Measurements from ENCODE around the gene PPP1R14C. TPM values are rescaled to one million over a fixed set of nuclear protein-coding genes. Genes with fewer than 3 reads are reported as not detected.
A peak's percentile ranks its signal among the peaks of the same experiment; 100 is the strongest.

Gene PPP1R14C
- 1 to 10 TPM in 2 of 3 donors, not detected in 1; 3.3 to 5.6 TPM for total RNA-seq

- Histone ChIP-seq H3K4me3 (peak within 1 kb of the TSS; percentile 42 to 74 (median 58)), H3K36me3 (no peaks in the 10 kb centered on the region), H3K27me3 (peaks cover 0 to 49% of the 10 kb centered on the region in 2 donors), H3K4me1 (peaks cover 0 to 9% of the 10 kb centered on the region in 2 donors), H3K9me3 (no peaks in the 10 kb centered on the region), H3K27ac (peak within 1 kb of the TSS; percentile 64 to 69)
- DNase-seq (ENCODE audit: low spot score in 2 of 2): no peak
- TF ChIP-seq POLR2AphosphoS5 (IDR thresholded peaks at IDR 0.05) (peak in 1 of 3 donors; percentile 8), POLR2A (IDR thresholded peaks at IDR 0.05) (no peak)
- TF ChIP-seq, protein P1, sequence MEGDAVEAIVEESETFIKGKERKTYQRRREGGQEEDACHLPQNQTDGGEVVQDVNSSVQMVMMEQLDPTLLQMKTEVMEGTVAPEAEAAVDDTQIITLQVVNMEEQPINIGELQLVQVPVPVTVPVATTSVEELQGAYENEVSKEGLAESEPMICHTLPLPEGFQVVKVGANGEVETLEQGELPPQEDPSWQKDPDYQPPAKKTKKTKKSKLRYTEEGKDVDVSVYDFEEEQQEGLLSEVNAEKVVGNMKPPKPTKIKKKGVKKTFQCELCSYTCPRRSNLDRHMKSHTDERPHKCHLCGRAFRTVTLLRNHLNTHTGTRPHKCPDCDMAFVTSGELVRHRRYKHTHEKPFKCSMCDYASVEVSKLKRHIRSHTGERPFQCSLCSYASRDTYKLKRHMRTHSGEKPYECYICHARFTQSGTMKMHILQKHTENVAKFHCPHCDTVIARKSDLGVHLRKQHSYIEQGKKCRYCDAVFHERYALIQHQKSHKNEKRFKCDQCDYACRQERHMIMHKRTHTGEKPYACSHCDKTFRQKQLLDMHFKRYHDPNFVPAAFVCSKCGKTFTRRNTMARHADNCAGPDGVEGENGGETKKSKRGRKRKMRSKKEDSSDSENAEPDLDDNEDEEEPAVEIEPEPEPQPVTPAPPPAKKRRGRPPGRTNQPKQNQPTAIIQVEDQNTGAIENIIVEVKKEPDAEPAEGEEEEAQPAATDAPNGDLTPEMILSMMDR (IDR thresholded peaks at IDR 0.05): no peak
- intact Hi-C loops (cut with DNase I; ENCODE audit: low total_unique reads): no loop called here
Measured at GRCh38 chr6:150142670-150143515, at the start of gene PPP1R14C. TSS of gene PPP1R14C (plus strand) at chr6:150143044. CDS start at chr6:150143193, 149 bp downstream.

DNA sequence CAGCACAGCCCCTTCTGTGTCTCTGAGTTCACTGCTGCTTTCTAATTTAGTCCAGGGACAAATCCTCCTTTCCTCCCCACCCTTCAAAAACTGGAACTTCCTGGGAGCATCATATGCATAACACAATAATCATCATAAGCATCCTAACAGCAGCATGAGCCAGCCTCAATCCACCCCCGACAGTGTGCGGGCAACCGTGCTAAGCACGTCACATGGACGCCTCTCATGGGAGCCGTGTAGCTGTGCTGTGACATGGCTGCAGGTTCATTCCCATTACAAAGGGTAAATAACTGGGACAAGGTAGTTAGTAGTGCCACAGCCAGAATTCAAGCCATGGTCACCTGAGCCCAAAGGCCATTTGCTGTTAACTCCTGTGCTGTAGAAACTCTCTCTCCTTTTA, 49.4 kb upstream of the PPP1R14C start:
- H3K36me3 ChIP-seq: no peaks in the 10 kb centered on the region
- no peaks in the 10 kb centered on the region for H3K4me1 ChIP-seq
- H3K9me3 ChIP-seq: no peaks in the 10 kb centered on the region
- intact Hi-C loops (cut with DNase I; ENCODE audit: low total_unique reads): no loop called here
- no peak for DNase-seq (ENCODE audit: low spot score in 2 of 2)
- H3K27me3 ChIP-seq: no peaks in the 10 kb centered on the region
- no peak for TF ChIP-seq POLR2A (IDR thresholded peaks at IDR 0.05)
- TF ChIP-seq, protein P1 (IDR thresholded peaks at IDR 0.05): no peak
- no peak for TF ChIP-seq POLR2AphosphoS5 (IDR thresholded peaks at IDR 0.05)
- H3K4me3 ChIP-seq: no peak overlapping the region
- no peak overlapping the region for H3K27ac ChIP-seq

GRCh38 chr6:150098155-150098554, 44.7 kb upstream of the PPP1R14C start:
- Histone ChIP-seq H3K36me3 (no peaks in the 10 kb centered on the region), H3K4me1 (no peaks in the 10 kb centered on the region), H3K27me3 (no peaks in the 10 kb centered on the region), H3K4me3 (no peak overlapping the region), H3K27ac (no peak overlapping the region), H3K9me3 (no peaks in the 10 kb centered on the region)
- no peak for DNase-seq (ENCODE audit: low spot score in 2 of 2)
- TF ChIP-seq POLR2AphosphoS5 (IDR thresholded peaks at IDR 0.05) (no peak), POLR2A (IDR thresholded peaks at IDR 0.05) (no peak)
- TF ChIP-seq, protein P1 (IDR thresholded peaks at IDR 0.05): no peak
- intact Hi-C loops (cut with DNase I; ENCODE audit: low total_unique reads): no loop called here

DNA sequence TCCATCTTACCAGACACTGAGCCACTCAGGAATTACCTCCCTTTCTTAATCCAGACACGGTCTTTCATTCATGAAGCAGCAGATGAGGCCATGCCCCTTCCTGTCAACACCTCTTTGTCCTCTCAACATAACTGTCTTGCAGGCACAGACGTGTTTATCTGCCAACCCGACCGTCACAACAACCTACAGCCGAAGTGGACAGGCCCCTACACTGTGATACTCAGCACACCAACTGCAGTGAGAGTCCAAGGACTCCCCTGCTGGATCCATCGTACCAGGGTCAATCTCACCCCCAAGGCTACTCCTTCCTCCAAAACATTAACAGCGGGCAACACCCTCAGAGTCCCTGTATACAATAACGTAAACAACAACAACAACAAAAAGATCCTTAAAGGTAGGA, 43.3 kb upstream of the PPP1R14C start:
- Histone ChIP-seq H3K27ac (no peak overlapping the region), H3K27me3 (no peaks in the 10 kb centered on the region), H3K4me1 (no peaks in the 10 kb centered on the region), H3K4me3 (no peak overlapping the region), H3K36me3 (no peaks in the 10 kb centered on the region), H3K9me3 (no peaks in the 10 kb centered on the region)
- TF ChIP-seq POLR2A (IDR thresholded peaks at IDR 0.05) (no peak), POLR2AphosphoS5 (IDR thresholded peaks at IDR 0.05) (no peak)
- TF ChIP-seq, protein P1 (IDR thresholded peaks at IDR 0.05): no peak
- intact Hi-C loops (cut with DNase I; ENCODE audit: low total_unique reads): no loop called here
- DNase-seq (ENCODE audit: low spot score in 2 of 2): no peak

- H3K27ac ChIP-seq: no peak overlapping the region
- H3K4me3 ChIP-seq: no peak overlapping the region
- no peaks in the 10 kb centered on the region for H3K4me1 ChIP-seq
- intact Hi-C loops (cut with DNase I; ENCODE audit: low total_unique reads): no loop called here
- TF ChIP-seq POLR2A (IDR thresholded peaks at IDR 0.05): no peak
- TF ChIP-seq, protein P1 (IDR thresholded peaks at IDR 0.05): no peak
- no peak for TF ChIP-seq POLR2AphosphoS5 (IDR thresholded peaks at IDR 0.05)
- no peaks in the 10 kb centered on the region for H3K9me3 ChIP-seq
- H3K36me3 ChIP-seq: no peaks in the 10 kb centered on the region
- no peaks in the 10 kb centered on the region for H3K27me3 ChIP-seq
- DNase-seq (ENCODE audit: low spot score in 2 of 2): no peak
Measured at GRCh38 chr6:150099953-150100352, 42.9 kb upstream of the PPP1R14C start.

All from breast epithelium (tissue), 4 donors.